Measurements from ENCODE around the gene C1QTNF4. TPM values are rescaled to one million over a fixed set of nuclear protein-coding genes. Genes with fewer than 3 reads are reported as not detected.

The C1QTNF4 gene
- polyA plus RNA-seq, 1 experiment: 0.05 TPM

- POLR2A ChIA-PET: no interaction called here
- no peak overlapping the region for H3K4me3 ChIP-seq (ENCODE audit: low read depth, low read length)
- H3K27me3 ChIP-seq (ENCODE audit: control insufficient read depth, insufficient read depth, low read length): no peaks in the 10 kb centered on the region
- peaks cover 8% of the 10 kb centered on the region for H3K36me3 ChIP-seq (ENCODE audit: control insufficient read depth, insufficient read depth, low read length)
- CTCF ChIA-PET: interaction anchor here (5.8 kb wide), 1 partner anchor 14 kb away, joined by 26 read pairs; no protein-coding TSS in a partner anchor
- no peak for DNase-seq (ENCODE audit: low read depth)
- TF ChIP-seq, protein P1, sequence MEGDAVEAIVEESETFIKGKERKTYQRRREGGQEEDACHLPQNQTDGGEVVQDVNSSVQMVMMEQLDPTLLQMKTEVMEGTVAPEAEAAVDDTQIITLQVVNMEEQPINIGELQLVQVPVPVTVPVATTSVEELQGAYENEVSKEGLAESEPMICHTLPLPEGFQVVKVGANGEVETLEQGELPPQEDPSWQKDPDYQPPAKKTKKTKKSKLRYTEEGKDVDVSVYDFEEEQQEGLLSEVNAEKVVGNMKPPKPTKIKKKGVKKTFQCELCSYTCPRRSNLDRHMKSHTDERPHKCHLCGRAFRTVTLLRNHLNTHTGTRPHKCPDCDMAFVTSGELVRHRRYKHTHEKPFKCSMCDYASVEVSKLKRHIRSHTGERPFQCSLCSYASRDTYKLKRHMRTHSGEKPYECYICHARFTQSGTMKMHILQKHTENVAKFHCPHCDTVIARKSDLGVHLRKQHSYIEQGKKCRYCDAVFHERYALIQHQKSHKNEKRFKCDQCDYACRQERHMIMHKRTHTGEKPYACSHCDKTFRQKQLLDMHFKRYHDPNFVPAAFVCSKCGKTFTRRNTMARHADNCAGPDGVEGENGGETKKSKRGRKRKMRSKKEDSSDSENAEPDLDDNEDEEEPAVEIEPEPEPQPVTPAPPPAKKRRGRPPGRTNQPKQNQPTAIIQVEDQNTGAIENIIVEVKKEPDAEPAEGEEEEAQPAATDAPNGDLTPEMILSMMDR (IDR thresholded peaks at IDR 0.05; ENCODE audit: insufficient read depth, low read depth, low read length): no peak
These were observed 37.3 kb upstream of the C1QTNF4 start for GRCh38 chr11:47631473-47631872.

- TF ChIP-seq, protein P1 (IDR thresholded peaks at IDR 0.05; ENCODE audit: insufficient read depth, low read depth, low read length): no peak
- Histone ChIP-seq H3K4me3 (ENCODE audit: low read depth, low read length) (no peak overlapping the region), H3K27me3 (ENCODE audit: control insufficient read depth, insufficient read depth, low read length) (no peaks in the 10 kb centered on the region), H3K36me3 (ENCODE audit: control insufficient read depth, insufficient read depth, low read length) (peaks cover 15% of the 10 kb centered on the region)
- ChIA-PET POLR2A (no interaction called here), CTCF (interaction anchor here (1.2 to 5.8 kb wide), 2 partner anchors 8 to 10 kb away, joined by 4 to 26 read pairs; no protein-coding TSS in a partner anchor)
- DNase-seq (ENCODE audit: low read depth): no peak
These were observed 33.8 kb upstream of the C1QTNF4 start for GRCh38 chr11:47628026-47628425.

GRCh38 chr11:47626234-47626633 is 32.0 kb upstream of the C1QTNF4 start:
- ChIA-PET POLR2A (no interaction called here), CTCF (interaction anchor here (5.8 kb wide), 1 partner anchor 9 kb away, joined by 26 read pairs; no protein-coding TSS in a partner anchor)
- TF ChIP-seq, protein P1 (IDR thresholded peaks at IDR 0.05; ENCODE audit: insufficient read depth, low read depth, low read length): no peak
- DNase-seq (ENCODE audit: low read depth): no peak
- Histone ChIP-seq H3K4me3 (ENCODE audit: low read depth, low read length) (no peak overlapping the region), H3K27me3 (ENCODE audit: control insufficient read depth, insufficient read depth, low read length) (no peaks in the 10 kb centered on the region), H3K36me3 (ENCODE audit: control insufficient read depth, insufficient read depth, low read length) (peaks cover 19% of the 10 kb centered on the region)

DNA sequence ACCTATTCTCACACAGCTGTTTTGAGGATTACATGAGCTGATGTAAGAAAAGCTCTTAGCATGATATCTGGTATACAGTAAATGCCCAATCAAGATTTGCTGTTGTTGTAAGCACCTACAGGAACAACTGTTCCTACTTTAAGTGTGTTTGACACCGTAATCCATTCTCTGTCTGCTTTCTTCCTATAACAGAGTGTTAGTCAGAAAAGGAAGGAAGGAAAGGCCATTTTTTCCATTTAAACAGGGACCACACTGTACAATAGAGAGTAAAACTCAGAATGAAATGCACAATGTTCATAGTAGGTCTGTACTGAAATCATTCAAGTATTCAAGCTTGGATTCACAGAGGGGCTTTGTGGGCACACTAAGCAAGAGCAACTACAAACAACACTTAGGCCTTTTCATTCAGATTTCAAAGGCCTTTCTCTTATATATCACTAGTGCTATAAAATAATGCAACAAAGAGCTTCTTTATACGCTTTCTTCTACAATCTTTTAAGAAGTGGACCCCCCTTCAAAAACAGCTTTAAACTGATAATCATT is 26.7 kb upstream of the C1QTNF4 start:
- H3K4me3 ChIP-seq (ENCODE audit: low read depth, low read length): no peak overlapping the region
- peaks cover 17% of the 10 kb centered on the region for H3K36me3 ChIP-seq (ENCODE audit: control insufficient read depth, insufficient read depth, low read length)

DNA sequence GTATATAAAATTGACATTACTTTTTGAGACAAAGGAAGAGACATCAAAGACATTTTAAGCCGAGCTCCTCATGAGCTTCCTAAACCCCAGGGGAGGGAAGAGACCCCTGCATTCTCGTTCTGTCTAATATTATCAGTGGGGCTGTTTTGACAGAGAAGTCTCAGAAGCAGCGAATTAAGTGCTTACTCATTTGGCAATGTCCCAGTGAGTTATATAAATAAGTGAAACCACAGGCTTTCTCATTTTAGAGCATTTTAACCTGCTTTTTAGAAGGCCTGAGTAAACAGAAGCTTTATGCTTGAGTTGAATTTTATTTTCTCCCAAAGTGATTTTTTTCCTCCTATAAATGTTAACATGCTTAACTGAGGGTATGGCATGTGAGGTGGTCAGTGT is 23.2 kb upstream of the C1QTNF4 start:
- TF ChIP-seq, protein P1 (IDR thresholded peaks at IDR 0.05; ENCODE audit: insufficient read depth, low read depth, low read length): no peak
- Histone ChIP-seq H3K27me3 (ENCODE audit: control insufficient read depth, insufficient read depth, low read length) (no peaks in the 10 kb centered on the region), H3K4me3 (ENCODE audit: low read depth, low read length) (no peak overlapping the region), H3K36me3 (ENCODE audit: control insufficient read depth, insufficient read depth, low read length) (peaks cover 8% of the 10 kb centered on the region)
- no peak for DNase-seq (ENCODE audit: low read depth)
- POLR2A ChIA-PET: interaction anchor here (0.5 kb wide), 1 partner anchor 16 kb away, joined by 3 read pairs; no protein-coding TSS in a partner anchor
- CTCF ChIA-PET: interaction anchor here (0.6 to 3.1 kb wide), 20 partner anchors 10 to 402 kb away, joined by 3 to 26 read pairs (median 3); no protein-coding TSS in a partner anchor

More for the DNA sequence above, 26.7 kb upstream of the C1QTNF4 start:
- no peaks in the 10 kb centered on the region for H3K27me3 ChIP-seq (ENCODE audit: control insufficient read depth, insufficient read depth, low read length)
- CTCF ChIA-PET: interaction anchor here (1.2 to 1.8 kb wide), 2 partner anchors 8 to 247 kb away, joined by 4 to 7 read pairs; no protein-coding TSS in a partner anchor
- DNase-seq (ENCODE audit: low read depth): no peak
- TF ChIP-seq, protein P1 (IDR thresholded peaks at IDR 0.05; ENCODE audit: insufficient read depth, low read depth, low read length): no peak
- POLR2A ChIA-PET: no interaction called here

All from BJ (cell line).